ENCODE results near the gene NBPF14.
A peak's percentile ranks its signal among the peaks of the same experiment; 100 is the strongest.
"Not testable (repeated sequence)": the region's sequence is repeated elsewhere in the genome, so short reads cannot be mapped to it uniquely, and the experiment has no call there.

Gene NBPF14, protein sequence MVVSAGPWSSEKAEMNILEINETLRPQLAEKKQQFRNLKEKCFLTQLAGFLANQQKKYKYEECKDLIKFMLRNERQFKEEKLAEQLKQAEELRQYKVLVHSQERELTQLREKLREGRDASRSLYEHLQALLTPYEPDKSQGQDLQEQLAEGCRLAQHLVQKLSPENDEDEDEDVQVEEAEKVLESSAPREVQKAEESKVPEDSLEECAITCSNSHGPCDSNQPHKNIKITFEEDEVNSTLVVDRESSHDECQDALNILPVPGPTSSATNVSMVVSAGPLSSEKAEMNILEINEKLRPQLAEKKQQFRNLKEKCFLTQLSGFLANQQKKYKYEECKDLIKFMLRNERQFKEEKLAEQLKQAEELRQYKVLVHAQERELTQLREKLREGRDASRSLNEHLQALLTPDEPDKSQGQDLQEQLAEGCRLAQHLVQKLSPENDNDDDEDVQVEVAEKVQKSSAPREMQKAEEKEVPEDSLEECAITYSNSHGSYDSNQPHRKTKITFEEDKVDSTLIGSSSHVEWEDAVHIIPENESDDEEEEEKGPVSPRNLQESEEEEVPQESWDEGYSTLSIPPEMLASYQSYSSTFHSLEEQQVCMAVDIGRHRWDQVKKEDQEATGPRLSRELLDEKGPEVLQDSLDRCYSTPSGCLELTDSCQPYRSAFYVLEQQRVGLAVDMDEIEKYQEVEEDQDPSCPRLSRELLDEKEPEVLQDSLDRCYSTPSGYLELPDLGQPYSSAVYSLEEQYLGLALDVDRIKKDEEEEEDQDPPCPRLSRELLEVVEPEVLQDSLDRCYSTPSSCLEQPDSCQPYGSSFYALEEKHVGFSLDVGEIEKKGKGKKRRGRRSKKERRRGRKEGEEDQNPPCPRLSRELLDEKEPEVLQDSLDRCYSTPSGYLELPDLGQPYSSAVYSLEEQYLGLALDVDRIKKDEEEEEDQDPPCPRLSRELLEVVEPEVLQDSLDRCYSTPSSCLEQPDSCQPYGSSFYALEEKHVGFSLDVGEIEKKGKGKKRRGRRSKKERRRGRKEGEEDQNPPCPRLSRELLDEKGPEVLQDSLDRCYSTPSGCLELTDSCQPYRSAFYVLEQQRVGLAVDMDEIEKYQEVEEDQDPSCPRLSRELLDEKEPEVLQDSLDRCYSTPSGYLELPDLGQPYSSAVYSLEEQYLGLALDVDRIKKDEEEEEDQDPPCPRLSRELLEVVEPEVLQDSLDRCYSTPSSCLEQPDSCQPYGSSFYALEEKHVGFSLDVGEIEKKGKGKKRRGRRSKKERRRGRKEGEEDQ (N-terminal part only)

DNA sequence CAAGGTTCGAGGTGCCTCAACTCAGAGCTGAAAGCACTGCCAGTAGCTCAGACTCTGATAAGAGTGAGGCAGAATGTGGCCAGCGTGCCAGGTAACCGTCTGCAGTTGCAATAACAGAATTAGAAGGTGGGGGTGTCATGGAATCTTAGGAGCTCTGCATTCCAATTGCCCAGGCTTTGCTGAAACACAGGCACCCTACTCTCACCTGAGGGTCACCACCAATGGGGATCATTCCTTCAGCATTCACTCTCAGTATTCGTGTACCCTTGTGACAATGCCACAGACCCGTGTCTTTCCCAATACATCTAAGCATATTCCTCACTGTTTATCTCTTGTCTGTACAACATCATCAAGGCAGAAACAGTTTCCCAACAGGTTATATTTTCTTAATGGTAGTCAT, at the start of gene NBPF14:
Gene NBPF14 (minus strand): TSS at position 101 of the 400 bp plus-strand sequence. CDS start 294 bp downstream, outside the sequence.
- not testable (repeated sequence) for H3K4me1 ChIP-seq (ENCODE audit: control insufficient read depth, insufficient read depth, low read length); H3K4me3 ChIP-seq (ENCODE audit: low read length); H3K27ac ChIP-seq (ENCODE audit: low read depth, low read length)

DNA sequence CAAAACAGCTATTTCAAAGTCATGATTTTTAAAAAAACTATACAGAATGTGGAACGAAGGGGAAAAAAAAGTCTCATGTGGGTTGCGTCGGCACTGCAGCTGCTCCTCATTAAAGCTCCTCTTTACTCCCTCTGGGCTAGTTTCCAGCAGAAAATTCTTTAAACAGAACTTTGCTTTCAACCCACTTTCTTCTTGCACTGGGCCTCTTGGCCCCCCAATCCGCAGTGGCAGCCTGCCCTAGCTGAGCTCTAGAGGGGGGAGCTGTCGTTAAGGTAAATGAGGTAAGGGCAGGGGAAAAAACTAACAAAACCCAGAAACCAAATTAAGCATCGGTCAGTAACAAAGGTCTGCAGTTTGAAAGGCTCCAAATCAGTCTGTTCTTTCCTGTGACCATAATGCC, 29.6 kb upstream of the NBPF14 start:
- not testable (repeated sequence) for H3K36me3 ChIP-seq (ENCODE audit: control insufficient read depth, insufficient read depth, low read length); H3K4me1 ChIP-seq (ENCODE audit: control insufficient read depth, insufficient read depth, low read length); H3K27ac ChIP-seq (ENCODE audit: low read depth, low read length); H3K4me3 ChIP-seq (ENCODE audit: low read length); H3K27me3 ChIP-seq (ENCODE audit: control insufficient read depth, insufficient read depth, low read length); H3K9ac ChIP-seq (ENCODE audit: low read length)

More for the DNA sequence above, at the start of gene NBPF14:
- H3K27me3 ChIP-seq (ENCODE audit: control insufficient read depth, insufficient read depth, low read length); H3K36me3 ChIP-seq (ENCODE audit: control insufficient read depth, insufficient read depth, low read length); H3K9ac ChIP-seq (ENCODE audit: low read length): not testable (repeated sequence)

DNA sequence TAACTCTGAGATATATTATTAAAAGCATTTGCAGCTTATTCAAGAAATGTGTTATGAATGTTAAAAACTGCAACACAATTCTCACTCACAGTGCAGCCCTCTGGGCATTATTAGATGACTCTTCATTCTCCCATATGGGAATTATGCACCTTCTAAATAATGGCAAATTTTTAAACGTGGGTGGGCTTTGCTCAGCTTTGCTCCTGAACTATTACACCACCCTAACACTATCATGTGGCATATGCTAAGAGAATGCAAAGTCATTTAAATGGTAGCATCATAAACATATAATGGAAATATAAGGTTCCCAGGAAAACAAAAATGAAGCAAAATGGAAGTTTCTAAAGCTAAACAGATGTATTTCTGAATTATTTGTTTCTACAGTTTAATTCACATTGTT, 22.4 kb upstream of the NBPF14 start:
- H3K9ac ChIP-seq (ENCODE audit: low read length); H3K4me3 ChIP-seq (ENCODE audit: low read length); H3K27me3 ChIP-seq (ENCODE audit: control insufficient read depth, insufficient read depth, low read length): not testable (repeated sequence)

DNA sequence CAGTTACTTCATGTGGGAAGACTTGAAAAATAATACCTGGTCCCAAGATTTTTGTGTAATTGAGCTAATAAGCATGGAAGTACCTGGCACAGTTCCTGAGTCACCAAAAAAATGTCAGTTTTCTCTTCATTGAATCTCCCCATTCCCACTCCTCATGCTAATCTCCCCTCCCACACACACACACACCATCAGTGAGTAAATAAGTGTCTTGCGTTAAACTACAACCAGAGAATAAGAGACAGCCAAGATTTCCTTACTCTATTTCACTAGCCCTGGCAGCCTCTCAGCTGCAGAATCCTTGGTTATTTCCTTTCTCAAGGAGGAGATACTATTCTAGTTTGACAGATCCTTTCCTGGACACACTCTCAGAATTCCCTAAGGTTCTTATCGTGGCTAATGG, 9.5 kb upstream of the NBPF14 start:
- not testable (repeated sequence) for H3K27me3 ChIP-seq (ENCODE audit: control insufficient read depth, insufficient read depth, low read length); H3K36me3 ChIP-seq (ENCODE audit: control insufficient read depth, insufficient read depth, low read length); H3K4me1 ChIP-seq (ENCODE audit: control insufficient read depth, insufficient read depth, low read length); H3K4me3 ChIP-seq (ENCODE audit: low read length); H3K9ac ChIP-seq (ENCODE audit: low read length); H3K27ac ChIP-seq (ENCODE audit: low read depth, low read length)

More for the DNA sequence above, 22.4 kb upstream of the NBPF14 start:
- not testable (repeated sequence) for H3K27ac ChIP-seq (ENCODE audit: low read depth, low read length); H3K4me1 ChIP-seq (ENCODE audit: control insufficient read depth, insufficient read depth, low read length); H3K36me3 ChIP-seq (ENCODE audit: control insufficient read depth, insufficient read depth, low read length)

DNA sequence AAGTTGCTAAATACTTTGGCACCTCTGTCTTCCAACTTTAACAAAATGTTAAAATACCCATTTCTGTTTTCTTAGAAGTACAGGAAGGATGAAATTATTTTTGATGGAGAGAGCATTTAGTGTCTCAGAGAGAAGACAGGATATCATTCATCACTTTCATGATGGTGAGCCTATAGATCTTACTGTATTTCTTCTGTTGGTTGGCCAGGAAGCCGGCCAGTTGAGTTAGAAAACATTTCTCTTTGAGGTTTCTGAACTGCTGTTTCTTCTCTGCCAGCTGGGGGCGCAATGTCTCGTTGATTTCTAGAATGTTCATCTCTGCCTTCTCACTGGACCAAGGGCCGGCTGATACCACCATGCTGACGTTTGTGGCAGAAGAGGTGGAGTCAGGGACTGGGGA, 451 bp downstream of the NBPF14 start:
- not testable (repeated sequence) for H3K27ac ChIP-seq (ENCODE audit: low read depth, low read length); H3K36me3 ChIP-seq (ENCODE audit: control insufficient read depth, insufficient read depth, low read length); H3K4me1 ChIP-seq (ENCODE audit: control insufficient read depth, insufficient read depth, low read length); H3K9ac ChIP-seq (ENCODE audit: low read length); H3K27me3 ChIP-seq (ENCODE audit: control insufficient read depth, insufficient read depth, low read length); H3K4me3 ChIP-seq (ENCODE audit: low read length)

DNA sequence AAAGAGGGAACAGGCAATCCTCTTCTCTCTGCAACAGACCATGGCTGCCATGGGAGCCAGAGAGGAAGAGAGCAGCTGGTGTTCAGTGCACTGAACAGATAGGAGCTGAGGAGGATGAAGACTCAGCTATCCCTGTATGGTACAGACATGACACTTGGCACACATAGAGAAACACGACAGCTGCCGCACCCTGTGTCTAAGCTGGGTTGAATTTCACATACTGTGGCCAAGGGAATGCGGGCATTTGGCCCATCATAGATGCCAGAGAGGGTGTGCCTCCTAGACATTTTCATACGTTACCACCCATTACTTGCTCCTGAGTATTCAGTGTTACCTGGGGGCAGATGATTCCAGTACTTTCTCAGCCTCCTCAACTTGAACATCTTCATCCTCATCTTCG, 4.7 kb downstream of the NBPF14 start:
- not testable (repeated sequence) for H3K27ac ChIP-seq (ENCODE audit: low read depth, low read length); H3K9ac ChIP-seq (ENCODE audit: low read length); H3K27me3 ChIP-seq (ENCODE audit: control insufficient read depth, insufficient read depth, low read length); H3K36me3 ChIP-seq (ENCODE audit: control insufficient read depth, insufficient read depth, low read length); H3K4me1 ChIP-seq (ENCODE audit: control insufficient read depth, insufficient read depth, low read length); H3K4me3 ChIP-seq (ENCODE audit: low read length)

DNA sequence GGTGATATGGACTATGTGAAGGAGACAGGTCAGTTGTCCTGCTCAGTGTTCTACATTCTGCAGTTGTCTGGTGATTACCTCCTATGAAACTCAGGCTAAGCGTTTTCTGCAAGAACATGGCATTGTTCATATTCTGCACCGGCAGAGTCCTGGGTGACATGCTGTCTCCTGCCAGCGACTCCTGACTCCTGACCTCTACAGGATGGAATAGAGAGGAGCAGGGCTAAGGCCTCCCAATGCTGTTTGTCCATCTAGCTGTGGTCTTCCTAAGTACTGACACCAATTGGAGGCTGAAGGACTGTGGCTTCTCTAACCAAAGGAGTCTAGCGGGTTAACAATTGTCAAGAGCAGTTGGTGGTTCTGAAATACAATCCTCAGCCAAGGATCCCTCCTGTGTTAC, 63.7 kb downstream of the NBPF14 start:
- H3K4me1 ChIP-seq (ENCODE audit: control insufficient read depth, insufficient read depth, low read length); H3K27ac ChIP-seq (ENCODE audit: low read depth, low read length); H3K27me3 ChIP-seq (ENCODE audit: control insufficient read depth, insufficient read depth, low read length); H3K9ac ChIP-seq (ENCODE audit: low read length); H3K36me3 ChIP-seq (ENCODE audit: control insufficient read depth, insufficient read depth, low read length); H3K4me3 ChIP-seq (ENCODE audit: low read length): not testable (repeated sequence)

DNA sequence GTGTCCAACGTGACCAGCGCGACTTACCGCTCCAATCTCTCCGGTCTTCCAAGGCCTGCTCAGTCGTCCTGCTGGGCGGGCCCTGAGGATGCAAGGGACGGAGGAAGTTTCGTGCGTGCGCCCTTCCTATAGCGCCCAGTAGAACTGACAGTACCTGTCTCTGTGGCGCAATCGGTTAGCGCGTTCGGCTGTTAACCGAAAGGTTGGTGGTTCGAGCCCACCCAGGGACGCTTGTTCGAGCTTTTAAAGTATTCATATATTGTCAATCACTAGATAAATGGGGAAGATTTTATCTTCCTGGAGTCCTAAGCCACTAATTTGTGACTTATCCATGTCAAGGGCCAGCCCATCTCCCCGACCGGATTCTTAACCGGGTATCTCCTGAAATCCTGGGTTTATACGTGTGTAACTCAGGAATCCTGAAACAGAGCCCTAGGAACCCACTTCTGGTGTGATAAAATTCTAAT, 66.7 kb downstream of the NBPF14 start:
- peak overlapping the region; percentile 32 for H3K4me3 ChIP-seq (ENCODE audit: low read length)
- not testable (repeated sequence) for H3K4me1 ChIP-seq (ENCODE audit: control insufficient read depth, insufficient read depth, low read length); H3K36me3 ChIP-seq (ENCODE audit: control insufficient read depth, insufficient read depth, low read length); H3K9ac ChIP-seq (ENCODE audit: low read length); H3K27ac ChIP-seq (ENCODE audit: low read depth, low read length); H3K27me3 ChIP-seq (ENCODE audit: control insufficient read depth, insufficient read depth, low read length)

DNA sequence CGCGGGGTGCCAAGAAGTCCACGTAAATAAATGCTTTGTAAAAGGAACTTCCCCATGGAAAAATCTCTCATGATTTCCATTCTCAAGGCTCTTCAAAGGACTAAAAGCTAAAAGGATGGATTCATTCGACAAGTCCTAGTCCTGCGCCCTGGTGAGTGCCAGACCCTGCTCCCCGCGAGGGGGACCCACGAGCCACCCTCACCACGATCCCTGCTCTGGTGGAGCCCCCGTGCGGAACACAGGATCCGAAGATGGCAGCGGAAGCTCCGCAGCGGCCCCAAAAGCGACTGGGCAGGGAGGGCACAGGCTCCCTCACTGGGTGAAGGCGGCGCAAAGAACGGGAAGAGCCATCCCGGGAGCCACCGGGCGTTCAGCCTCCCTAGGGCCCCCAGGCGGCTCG, 67.2 kb downstream of the NBPF14 start:
- H3K36me3 ChIP-seq (ENCODE audit: control insufficient read depth, insufficient read depth, low read length); H3K27ac ChIP-seq (ENCODE audit: low read depth, low read length); H3K4me1 ChIP-seq (ENCODE audit: control insufficient read depth, insufficient read depth, low read length); H3K9ac ChIP-seq (ENCODE audit: low read length); H3K4me3 ChIP-seq (ENCODE audit: low read length); H3K27me3 ChIP-seq (ENCODE audit: control insufficient read depth, insufficient read depth, low read length): not testable (repeated sequence)

DNA sequence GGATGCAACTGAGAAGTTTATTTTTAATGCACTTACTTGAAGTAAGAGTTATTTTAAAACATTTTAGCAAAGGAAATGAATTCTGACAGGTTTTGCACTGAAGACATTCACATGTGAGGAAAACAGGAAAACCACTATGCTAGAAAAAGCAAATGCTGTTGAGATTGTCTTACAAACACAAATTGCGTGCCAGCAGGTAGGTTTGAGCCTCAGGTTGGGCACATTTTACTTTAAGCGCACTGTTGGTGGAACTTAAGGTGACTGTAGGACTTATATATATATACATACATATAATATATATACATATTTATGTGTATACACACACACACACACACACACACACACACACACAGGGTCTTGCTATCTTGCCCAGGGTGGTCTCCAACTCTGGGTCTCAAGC, 69.2 kb downstream of the NBPF14 start:
- not testable (repeated sequence) for H3K9ac ChIP-seq (ENCODE audit: low read length); H3K27ac ChIP-seq (ENCODE audit: low read depth, low read length); H3K4me1 ChIP-seq (ENCODE audit: control insufficient read depth, insufficient read depth, low read length); H3K27me3 ChIP-seq (ENCODE audit: control insufficient read depth, insufficient read depth, low read length); H3K4me3 ChIP-seq (ENCODE audit: low read length); H3K36me3 ChIP-seq (ENCODE audit: control insufficient read depth, insufficient read depth, low read length)

DNA sequence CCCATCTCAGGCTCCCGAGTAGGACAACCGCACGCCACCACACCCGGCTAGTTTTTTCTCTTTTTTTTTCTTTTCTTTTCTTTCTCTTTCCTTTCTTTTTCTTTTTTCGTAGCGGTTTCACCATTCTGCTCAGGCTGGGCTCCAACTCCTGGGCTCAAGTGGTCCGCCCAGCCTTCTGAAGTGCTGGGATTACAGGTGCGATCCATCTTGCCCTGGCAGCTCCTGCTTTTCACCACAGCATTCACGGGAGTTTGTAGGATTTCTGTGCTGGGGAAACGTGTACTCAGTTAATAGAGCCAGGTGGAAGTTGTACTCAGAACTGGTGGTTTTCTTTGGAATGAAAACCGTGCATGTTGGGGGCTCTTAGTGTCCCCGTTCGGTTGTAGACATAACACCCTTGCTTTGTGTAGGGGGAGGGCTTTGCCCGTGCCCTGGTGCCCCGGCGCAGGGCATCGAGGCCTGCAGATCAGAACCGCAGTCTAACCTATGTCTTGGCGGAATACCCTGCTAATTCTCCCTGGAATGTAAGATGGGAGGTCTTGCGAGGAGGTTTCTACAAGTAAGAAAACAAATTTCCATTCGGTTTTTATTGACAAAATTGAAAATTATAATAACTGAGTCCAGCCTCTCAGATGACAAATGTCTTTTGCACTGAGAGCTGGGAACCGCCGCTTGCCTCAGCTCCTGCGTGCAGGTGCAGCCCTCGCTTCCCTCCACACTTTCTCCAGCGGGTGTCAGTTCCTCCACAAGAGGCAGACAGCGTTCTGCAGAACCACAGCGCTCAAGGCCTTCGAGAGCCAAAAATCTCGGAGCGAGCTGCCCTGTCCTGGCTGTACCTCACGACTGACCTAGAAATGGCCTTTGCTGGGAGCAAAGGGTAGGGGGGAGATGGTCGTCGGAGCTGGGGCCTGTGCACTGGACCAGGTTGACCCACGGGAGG, 72.3 kb downstream of the NBPF14 start:
- H3K36me3 ChIP-seq (ENCODE audit: control insufficient read depth, insufficient read depth, low read length); H3K4me3 ChIP-seq (ENCODE audit: low read length); H3K27ac ChIP-seq (ENCODE audit: low read depth, low read length); H3K9ac ChIP-seq (ENCODE audit: low read length); H3K4me1 ChIP-seq (ENCODE audit: control insufficient read depth, insufficient read depth, low read length); H3K27me3 ChIP-seq (ENCODE audit: control insufficient read depth, insufficient read depth, low read length): not testable (repeated sequence)

Data from rectal smooth muscle tissue (tissue), 1 donor.